ENCODE results near the gene LRRC25.

LRRC25 gene

DNA sequence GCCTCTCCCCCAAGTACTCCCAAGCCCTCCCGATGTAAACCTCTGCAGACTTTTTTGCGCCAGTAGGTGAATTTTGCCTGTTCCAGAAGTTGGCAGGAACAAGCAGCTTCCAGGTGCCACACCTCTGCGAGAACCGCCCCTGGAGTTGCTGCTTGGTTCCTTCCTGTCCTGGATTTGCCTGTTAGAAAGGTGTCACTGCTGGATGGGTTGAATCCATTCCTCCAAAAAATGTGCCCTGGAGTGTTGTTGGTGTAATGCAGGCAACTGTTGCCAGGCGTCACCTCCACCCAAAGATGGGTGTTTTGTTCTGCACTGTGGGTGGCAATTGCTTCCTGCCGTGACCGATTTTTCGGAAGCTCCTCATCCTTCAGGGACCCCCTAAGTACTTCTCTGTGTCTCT lies 51.3 kb downstream of the LRRC25 start:
- no peak overlapping the region for H3K4me3 ChIP-seq (replicated peaks in 1 of 2; ENCODE audit: low read depth in 2 of 2, low read length in 2 of 2)
- DNase-seq (ENCODE audit: low read depth in 2 of 2), result no peak
- TF ChIP-seq, protein P1, sequence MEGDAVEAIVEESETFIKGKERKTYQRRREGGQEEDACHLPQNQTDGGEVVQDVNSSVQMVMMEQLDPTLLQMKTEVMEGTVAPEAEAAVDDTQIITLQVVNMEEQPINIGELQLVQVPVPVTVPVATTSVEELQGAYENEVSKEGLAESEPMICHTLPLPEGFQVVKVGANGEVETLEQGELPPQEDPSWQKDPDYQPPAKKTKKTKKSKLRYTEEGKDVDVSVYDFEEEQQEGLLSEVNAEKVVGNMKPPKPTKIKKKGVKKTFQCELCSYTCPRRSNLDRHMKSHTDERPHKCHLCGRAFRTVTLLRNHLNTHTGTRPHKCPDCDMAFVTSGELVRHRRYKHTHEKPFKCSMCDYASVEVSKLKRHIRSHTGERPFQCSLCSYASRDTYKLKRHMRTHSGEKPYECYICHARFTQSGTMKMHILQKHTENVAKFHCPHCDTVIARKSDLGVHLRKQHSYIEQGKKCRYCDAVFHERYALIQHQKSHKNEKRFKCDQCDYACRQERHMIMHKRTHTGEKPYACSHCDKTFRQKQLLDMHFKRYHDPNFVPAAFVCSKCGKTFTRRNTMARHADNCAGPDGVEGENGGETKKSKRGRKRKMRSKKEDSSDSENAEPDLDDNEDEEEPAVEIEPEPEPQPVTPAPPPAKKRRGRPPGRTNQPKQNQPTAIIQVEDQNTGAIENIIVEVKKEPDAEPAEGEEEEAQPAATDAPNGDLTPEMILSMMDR (IDR thresholded peaks at IDR 0.05; ENCODE audit: low read depth, low read length), result no peak

DNA sequence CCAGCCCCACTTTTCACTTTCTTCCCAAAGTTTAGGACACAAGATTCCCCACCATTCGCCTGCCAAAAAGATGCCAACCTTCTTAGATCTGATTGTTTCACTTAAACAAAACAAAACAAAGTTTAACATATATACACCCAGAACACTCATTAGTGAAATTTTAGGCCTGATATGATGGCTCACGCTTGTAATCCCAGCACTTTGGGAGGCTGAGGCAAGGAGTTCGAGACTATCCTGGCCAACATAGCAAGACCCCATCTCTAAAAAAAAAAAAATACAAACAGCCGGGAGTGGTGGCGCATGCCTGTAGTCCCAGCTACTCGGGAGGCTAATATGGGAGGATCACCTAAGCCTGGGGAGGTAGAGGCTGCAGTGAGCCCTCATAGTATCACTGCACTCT lies 52.1 kb downstream of the LRRC25 start:
- no peak for DNase-seq (ENCODE audit: low read depth in 2 of 2)
- H3K4me3 ChIP-seq (replicated peaks in 1 of 2; ENCODE audit: low read depth in 2 of 2, low read length in 2 of 2), result no peak overlapping the region
- TF ChIP-seq, protein P1 (IDR thresholded peaks at IDR 0.05; ENCODE audit: low read depth, low read length), result no peak

DNA sequence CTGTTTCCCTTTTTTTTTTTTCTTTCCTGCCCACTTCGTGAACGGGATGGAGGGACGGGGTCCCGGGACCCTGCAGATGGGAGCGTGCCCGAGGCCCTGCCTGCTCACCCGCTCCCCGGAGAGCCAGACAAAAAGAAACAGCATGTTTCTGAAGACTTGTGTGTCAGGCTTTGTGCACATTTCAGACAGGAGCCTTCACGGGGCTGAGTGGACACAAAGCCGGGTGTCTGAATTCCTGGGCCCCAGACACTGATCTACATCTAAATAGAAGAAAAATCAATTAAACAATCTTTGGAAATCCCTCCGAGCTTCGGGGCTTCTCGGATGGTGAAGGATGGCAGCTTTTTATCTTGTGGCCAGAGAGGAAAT lies 52.9 kb downstream of the LRRC25 start:
- DNase-seq (ENCODE audit: low read depth in 2 of 2), result no peak
- no peak overlapping the region for H3K4me3 ChIP-seq (replicated peaks in 1 of 2; ENCODE audit: low read depth in 2 of 2, low read length in 2 of 2)
- TF ChIP-seq, protein P1 (IDR thresholded peaks at IDR 0.05; ENCODE audit: low read depth, low read length), result no peak

DNA sequence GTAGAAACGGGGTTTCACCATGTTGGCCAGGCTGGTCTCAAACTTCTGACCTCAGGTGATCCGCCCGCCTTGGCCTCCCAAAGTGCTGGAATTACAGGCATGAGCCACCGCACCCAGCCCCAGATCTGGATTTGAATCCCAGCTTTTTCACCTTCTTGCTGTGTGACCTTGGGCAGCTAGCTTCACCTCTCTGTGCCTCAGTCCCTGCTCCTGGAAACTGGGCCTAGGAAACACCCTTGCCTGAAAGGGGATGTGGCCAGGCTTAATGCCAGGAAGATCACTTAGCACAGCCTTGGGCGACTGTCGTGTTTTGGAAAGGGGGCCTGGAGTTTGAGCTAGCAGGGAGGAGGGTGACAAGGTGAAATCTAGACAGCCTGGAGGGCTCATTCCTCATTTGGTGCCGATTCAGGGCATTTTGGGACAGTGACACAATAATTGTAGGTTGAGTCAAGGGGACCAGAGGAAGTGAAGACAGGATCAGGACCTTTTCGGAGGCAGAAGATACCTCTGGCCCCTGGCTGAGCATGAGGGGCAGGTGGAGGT lies 55.3 kb downstream of the LRRC25 start:
- TF ChIP-seq, protein P1 (IDR thresholded peaks at IDR 0.05; ENCODE audit: low read depth, low read length), result no peak
- no peak for DNase-seq (ENCODE audit: low read depth in 2 of 2)
- H3K4me3 ChIP-seq (replicated peaks in 1 of 2; ENCODE audit: low read depth in 2 of 2, low read length in 2 of 2), result no peak overlapping the region

Data from cardiac fibroblast (primary cell).